Glutamatergic neuron (in vitro differentiated cells): ENCODE results near the gene IKBIP. TPM values are rescaled to one million over a fixed set of nuclear protein-coding genes. Genes with fewer than 3 reads are reported as not detected.
A peak's percentile ranks its signal among the peaks of the same experiment; 100 is the strongest.
"Not testable (repeated sequence)": the region's sequence is repeated elsewhere in the genome, so short reads cannot be mapped to it uniquely, and the experiment has no call there.

Experiments
- DNase-seq: peaks from one replicate; pipeline ENCODE4 v3.0.0; 2022
- H3K27ac Mint-ChIP-seq: one replicate; pipeline ENCODE4 v1.8.0; 2020; ENCODE audit warnings: mild to moderate bottlenecking, mixed read lengths, inconsistent platforms; ENCODE audit not compliant: unreplicated experiment
- H3K27me3 Mint-ChIP-seq: one replicate; pipeline ENCODE4 v1.8.0; 2020; ENCODE audit warnings: mild to moderate bottlenecking, moderate library complexity, mixed read lengths, inconsistent platforms; ENCODE audit not compliant: unreplicated experiment
- H3K36me3 Mint-ChIP-seq: one replicate; pipeline ENCODE4 v1.8.0; 2020; ENCODE audit warnings: mild to moderate bottlenecking, mixed read lengths, inconsistent platforms; ENCODE audit not compliant: unreplicated experiment
- H3K4me1 Mint-ChIP-seq: one replicate; pipeline ENCODE4 v1.8.0; 2020; ENCODE audit warnings: mild to moderate bottlenecking, low read depth, mixed read lengths, inconsistent platforms; ENCODE audit not compliant: unreplicated experiment
- H3K4me3 Mint-ChIP-seq: one replicate; pipeline ENCODE4 v1.8.0; 2020; ENCODE audit warnings: mild to moderate bottlenecking, mixed read lengths, inconsistent platforms; ENCODE audit not compliant: unreplicated experiment
- H3K9me3 Mint-ChIP-seq: one replicate; pipeline ENCODE4 v1.8.0; 2020; ENCODE audit warnings: mild to moderate bottlenecking, moderate library complexity, mixed read lengths, inconsistent platforms; ENCODE audit not compliant: unreplicated experiment
- CTCF ChIP-seq: fragments of 200-600 bp; sonication (generic); IDR thresholded peaks from one replicate; pipeline ENCODE4 v1.5.0; 2021; ENCODE audit not compliant: partially characterized antibody, unreplicated experiment
- total RNA-seq: library from RNA; stranded (reverse); fragmentation: NEBNext Ultra II Directional; extraction: Animal tissue kit (Norgen Biotek cat#: 25700); gene quantifications from one replicate; pipeline ENCODE4 v1.2.1, GENCODE V29; 2021; ENCODE audit not compliant: unreplicated experiment

IKBIP gene
- total RNA-seq, 1 donor from 2014 or later: 6.1 TPM

GRCh38 chr12:98610596-98610995 is 34.0 kb downstream of the IKBIP start:
- Mint-ChIP-seq H3K4me1 (peaks cover 5% of the 10 kb centered on the region), H3K9me3 (no peaks in the 10 kb centered on the region), H3K4me3 (no peak overlapping the region), H3K27ac (no peak overlapping the region), H3K27me3 (peaks cover 1% of the 10 kb centered on the region), H3K36me3 (no peaks in the 10 kb centered on the region)
- TF ChIP-seq CTCF: no peak
- DNase-seq: no peak

DNA sequence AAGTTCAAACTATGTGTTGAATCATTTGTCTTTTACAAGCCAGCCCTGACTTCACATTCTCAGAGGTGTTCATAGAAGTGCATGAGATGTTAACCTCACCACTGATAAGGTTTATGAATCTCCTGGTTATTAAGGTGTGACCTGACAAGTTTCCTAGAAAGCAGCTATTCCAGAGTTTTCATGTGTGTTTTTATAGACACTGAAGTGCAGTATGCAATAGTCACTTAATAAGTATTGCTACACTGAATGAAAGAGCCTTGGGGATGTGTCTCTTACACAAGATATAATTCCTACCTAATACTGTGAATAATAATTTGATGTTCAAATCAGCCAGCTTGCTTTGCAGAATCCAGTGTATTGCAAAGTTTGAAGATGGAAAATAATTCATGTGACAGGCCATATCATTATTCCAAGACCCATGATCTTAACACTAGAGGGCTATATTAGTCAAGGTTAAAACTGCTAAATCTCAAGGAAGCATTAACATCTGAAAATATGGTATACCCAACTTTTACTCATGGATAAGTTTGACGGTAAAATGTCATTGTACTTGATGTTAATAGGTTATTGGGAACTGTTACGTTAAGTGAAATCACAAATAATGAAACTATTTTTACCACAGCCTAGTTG is 38.1 kb downstream of the IKBIP start:
- Mint-ChIP-seq H3K36me3 (no peaks in the 10 kb centered on the region), H3K27ac (no peak overlapping the region), H3K9me3 (no peaks in the 10 kb centered on the region), H3K4me1 (no peaks in the 10 kb centered on the region), H3K27me3 (peaks cover 1% of the 10 kb centered on the region), H3K4me3 (no peak overlapping the region)
- DNase-seq: no peak
- TF ChIP-seq CTCF: no peak

- no peak overlapping the region for H3K27ac Mint-ChIP-seq
- no peaks in the 10 kb centered on the region for H3K36me3 Mint-ChIP-seq
- H3K4me1 Mint-ChIP-seq: no peaks in the 10 kb centered on the region
- no peaks in the 10 kb centered on the region for H3K27me3 Mint-ChIP-seq
- TF ChIP-seq CTCF: no peak
- no peak for DNase-seq
- peaks cover 2% of the 10 kb centered on the region for H3K9me3 Mint-ChIP-seq
- no peak overlapping the region for H3K4me3 Mint-ChIP-seq
Measured at GRCh38 chr12:98601924-98602323, 42.7 kb downstream of the IKBIP start.

- peaks cover 11% of the 10 kb centered on the region for H3K9me3 Mint-ChIP-seq
- not testable (repeated sequence) for H3K27me3 Mint-ChIP-seq, H3K27ac Mint-ChIP-seq, H3K36me3 Mint-ChIP-seq, DNase-seq, H3K4me1 Mint-ChIP-seq, H3K4me3 Mint-ChIP-seq
Measured at GRCh38 chr12:98597313-98597712, 47.3 kb downstream of the IKBIP start.

- peaks cover 4% of the 10 kb centered on the region for H3K27me3 Mint-ChIP-seq
- H3K27ac Mint-ChIP-seq: no peak overlapping the region
- H3K4me3 Mint-ChIP-seq: peak overlapping the region; percentile 98
- H3K9me3 Mint-ChIP-seq: peaks cover 11% of the 10 kb centered on the region
- TF ChIP-seq CTCF: no peak
- peaks cover 8% of the 10 kb centered on the region for H3K4me1 Mint-ChIP-seq
- H3K36me3 Mint-ChIP-seq: no peaks in the 10 kb centered on the region
- no peak for DNase-seq
Measured at GRCh38 chr12:98595243-98595988, 49.2 kb downstream of the IKBIP start.
